ENCODE measurements around the gene NEBL. TPM values are rescaled to one million over a fixed set of nuclear protein-coding genes. Genes with fewer than 3 reads are reported as not detected.

The NEBL gene
- total and polyA plus RNA-seq, 2 experiments from 2014 or later: 2.3 to 11.4 TPM

DNA sequence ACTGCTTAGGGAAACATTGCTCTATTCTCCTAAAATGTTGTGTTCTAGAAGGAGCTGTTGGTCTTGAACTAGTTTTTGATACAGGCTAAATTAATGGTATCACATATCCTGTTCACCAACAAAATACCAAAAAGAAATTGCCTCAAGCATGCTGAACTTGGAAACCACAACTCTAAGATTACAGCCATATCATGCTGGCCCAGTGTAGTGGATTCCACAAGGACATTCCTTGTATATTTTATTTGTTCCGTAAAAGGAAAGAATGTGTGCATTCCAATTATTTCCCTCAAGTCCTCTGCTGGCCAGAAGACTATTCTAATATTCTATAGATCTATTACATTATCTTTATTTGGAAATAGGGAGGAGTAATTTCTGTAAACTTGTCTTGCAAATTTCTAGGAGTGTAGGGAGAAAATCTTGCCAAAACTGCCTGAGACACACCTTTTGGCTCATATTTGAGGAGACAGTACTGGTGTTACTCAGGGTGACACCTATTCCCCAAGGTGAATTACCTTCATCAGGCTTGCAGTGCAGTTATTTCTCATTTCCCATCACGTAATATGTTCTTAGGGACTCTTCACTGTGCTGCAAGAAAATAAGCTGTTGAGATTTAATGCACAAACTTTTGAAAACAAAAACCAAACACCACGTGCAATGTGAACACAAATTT, 1.9 kb upstream of the NEBL start:
- Histone ChIP-seq H2AFZ (no peak overlapping the region), H4K20me1 (replicated peaks; ENCODE audit: insufficient read depth) (no peaks in the 10 kb centered on the region), H3K4me3 (no peak overlapping the region), H3K4me2 (no peak overlapping the region), H3K27ac (ENCODE audit: low read depth) (no peak overlapping the region), H3K27me3 (ENCODE audit: insufficient read depth) (no peaks in the 10 kb centered on the region), H3F3A (replicated peaks; ENCODE audit: low read depth) (no peaks in the 10 kb centered on the region), H3K79me2 (replicated peaks; ENCODE audit: insufficient read depth) (no peaks in the 10 kb centered on the region), H3K4me1 (ENCODE audit: insufficient read depth) (no peaks in the 10 kb centered on the region), H3K36me3 (ENCODE audit: insufficient read depth) (no peaks in the 10 kb centered on the region), H3K9me2 (ENCODE audit: insufficient read depth) (no peaks in the 10 kb centered on the region)
- Mint-ChIP-seq H3K36me3 (ENCODE audit: low read depth) (no peaks in the 10 kb centered on the region), H3K4me3 (no peak overlapping the region), H3K9me3 (no peaks in the 10 kb centered on the region), H3K27me3 (ENCODE audit: insufficient read depth, low read depth, poor library complexity) (no peaks in the 10 kb centered on the region), H3K4me1 (no peaks in the 10 kb centered on the region), H3K27ac (no peak overlapping the region; the same call in 1 of the 2 replicates)
- TF ChIP-seq NANOG (IDR thresholded peaks at IDR 0.05; ENCODE audit: borderline replicate concordance): no peak
- TF ChIP-seq CREB1 (CRISPR knock-in tag; IDR thresholded peaks at IDR 0.05; ENCODE audit: low read depth): no peak
- TF ChIP-seq EZH2phosphoT487 (IDR thresholded peaks at IDR 0.05; ENCODE audit: unreplicated experiment): no peak
- TF ChIP-seq ZNF331 (CRISPR knock-in tag; IDR thresholded peaks at IDR 0.05; ENCODE audit: low read depth): no peak
- TF ChIP-seq STAT1 (IDR thresholded peaks at IDR 0.05; ENCODE audit: unreplicated experiment): no peak
- no peak for TF ChIP-seq JUNB (IDR thresholded peaks at IDR 0.05; ENCODE audit: unreplicated experiment)
- TF ChIP-seq CTCF (conservative IDR thresholded peaks at IDR 0.05; ENCODE audit: low read depth in 2 of 2): no peak
- DNase-seq (ENCODE audit: low spot score) (no peak), ATAC-seq (no peak)

- Histone ChIP-seq H2AFZ (no peak overlapping the region), H3K27ac (ENCODE audit: low read depth) (no peak overlapping the region), H3K27me3 (ENCODE audit: insufficient read depth) (no peaks in the 10 kb centered on the region), H4K20me1 (replicated peaks; ENCODE audit: insufficient read depth) (no peaks in the 10 kb centered on the region), H3K4me1 (ENCODE audit: insufficient read depth) (peaks cover 14% of the 10 kb centered on the region), H3K4me2 (no peak overlapping the region), H3K79me2 (replicated peaks; ENCODE audit: insufficient read depth) (no peaks in the 10 kb centered on the region), H3F3A (replicated peaks; ENCODE audit: low read depth) (no peaks in the 10 kb centered on the region), H3K4me3 (no peak overlapping the region), H3K9me2 (ENCODE audit: insufficient read depth) (no peaks in the 10 kb centered on the region), H3K36me3 (ENCODE audit: insufficient read depth) (no peaks in the 10 kb centered on the region)
- no peaks in the 10 kb centered on the region for H3K36me3 Mint-ChIP-seq (ENCODE audit: low read depth)
- no peak overlapping the region for H3K27ac Mint-ChIP-seq
- no peak for DNase-seq (ENCODE audit: low spot score)
- H3K4me1 Mint-ChIP-seq: peaks cover 22% of the 10 kb centered on the region
- no peak for ATAC-seq
- no peak overlapping the region for H3K4me3 Mint-ChIP-seq
- H3K27me3 Mint-ChIP-seq (ENCODE audit: insufficient read depth, low read depth, poor library complexity): no peaks in the 10 kb centered on the region
- no peaks in the 10 kb centered on the region for H3K9me3 Mint-ChIP-seq
- no peak for TF ChIP-seq REST (IDR thresholded peaks at IDR 0.05; ENCODE audit: unreplicated experiment)
- TF ChIP-seq EZH2phosphoT487 (IDR thresholded peaks at IDR 0.05; ENCODE audit: unreplicated experiment): no peak
- TF ChIP-seq STAT1 (IDR thresholded peaks at IDR 0.05; ENCODE audit: unreplicated experiment): no peak
- TF ChIP-seq ZNF331 (CRISPR knock-in tag; IDR thresholded peaks at IDR 0.05; ENCODE audit: low read depth): no peak
- TF ChIP-seq ETS1 (IDR thresholded peaks at IDR 0.05): no peak
- no peak for TF ChIP-seq NANOG (IDR thresholded peaks at IDR 0.05; ENCODE audit: borderline replicate concordance)
- no peak for TF ChIP-seq CREB1 (CRISPR knock-in tag; IDR thresholded peaks at IDR 0.05; ENCODE audit: low read depth)
These were observed 3.8 kb downstream of the NEBL start for GRCh38 chr10:20893297-20893696.

All from GM23338 (cell line).